ENCODE measurements around the gene SENP5. TPM values are rescaled to one million over a fixed set of nuclear protein-coding genes. Genes with fewer than 3 reads are reported as not detected.

Gene SENP5
- total RNA-seq, 3 donors from 2014 or later (not counting 1 experiment from before 2014, with no cell fraction given) = 77.0 to 98.7 (median 78.0) TPM

GRCh38 chr3:196967412-196968232 lies 99.9 kb downstream of the SENP5 start:
- TF ChIP-seq CTCF (IDR thresholded peaks at IDR 0.05) = no peak
- peak in 1 of 2 donors; percentile 10 for DNase-seq
- H3K9me3 Mint-ChIP-seq = no peaks in the 10 kb centered on the region

GRCh38 chr3:196968233-196969133 lies 100.8 kb downstream of the SENP5 start, which contains the start of gene PIGZ:
TSS of gene PIGZ (minus strand) at chr3:196968833. CDS start at chr3:196952031, 16,802 bp downstream.
- no peaks in the 10 kb centered on the region for H3K36me3 Mint-ChIP-seq

More at GRCh38 chr3:196967412-196968232, 99.9 kb downstream of the SENP5 start:
- Mint-ChIP-seq H3K27ac (no peak overlapping the region), H3K4me1 (peaks cover 5 to 25% of the 10 kb centered on the region in 2 donors), H3K36me3 (no peaks in the 10 kb centered on the region), H3K4me3 (peak overlapping the region; percentile 71), H3K27me3 (ENCODE audit: low read depth in 2 of 2) (no peaks in the 10 kb centered on the region)
- H3K27ac ChIP-seq (ENCODE audit: low read length) = no peak overlapping the region
- 79% methylated on average over 35 of the region's 35 CpGs for WGBS (ENCODE audit: insufficient coverage)
- H3K36me3 ChIP-seq (ENCODE audit: control insufficient read depth, insufficient read depth, low read length) = no peaks in the 10 kb centered on the region
- peaks cover 14% of the 10 kb centered on the region for H3K4me1 ChIP-seq (ENCODE audit: control insufficient read depth, insufficient read depth, low read length)
- H3K9me3 ChIP-seq (ENCODE audit: control insufficient read depth, insufficient read depth, low read length) = no peaks in the 10 kb centered on the region
- intact Hi-C loops (cut with micrococcal nuclease) = loop anchor here (5.0 kb wide), 1 partner anchor 430 kb away; no protein-coding TSS in a partner anchor
- no peak for ATAC-seq
- peak overlapping the region; percentile 41 for H3K4me3 ChIP-seq (ENCODE audit: low read length)
- no peaks in the 10 kb centered on the region for H3K27me3 ChIP-seq (ENCODE audit: control insufficient read depth, insufficient read depth, low read length)

GRCh38 chr3:196969134-196969659 lies 101.5 kb downstream of the SENP5 start:
- Histone ChIP-seq H3K4me3 (ENCODE audit: low read length) (peak overlapping the region; percentile 39), H3K27ac (ENCODE audit: low read length) (no peak overlapping the region)
- WGBS (ENCODE audit: insufficient coverage) = under 1% methylated on average over 72 of the region's 72 CpGs

More at GRCh38 chr3:196968233-196969133, 100.8 kb downstream of the SENP5 start, which contains the start of gene PIGZ:
- H3K36me3 ChIP-seq (ENCODE audit: control insufficient read depth, insufficient read depth, low read length) = no peaks in the 10 kb centered on the region
- no peak within 1 kb of the TSS for H3K27ac ChIP-seq (ENCODE audit: low read length)
- no peaks in the 10 kb centered on the region for H3K9me3 ChIP-seq (ENCODE audit: control insufficient read depth, insufficient read depth, low read length)
- TF ChIP-seq CTCF (IDR thresholded peaks at IDR 0.05) = no peak
- 2% methylated on average over 98 of the region's 98 CpGs for WGBS (ENCODE audit: insufficient coverage)
- no peaks in the 10 kb centered on the region for H3K27me3 ChIP-seq (ENCODE audit: control insufficient read depth, insufficient read depth, low read length)
- peak; percentile 68 to 72 (median 71) for ATAC-seq
- DNase-seq = peak; percentile 33 to 62
- peaks cover 14% of the 10 kb centered on the region for H3K4me1 ChIP-seq (ENCODE audit: control insufficient read depth, insufficient read depth, low read length)
- Mint-ChIP-seq H3K27ac (peak within 1 kb of the TSS in 1 of 2 donors; percentile 72), H3K4me3 (peak within 1 kb of the TSS; percentile 96), H3K27me3 (ENCODE audit: low read depth in 2 of 2) (no peaks in the 10 kb centered on the region), H3K9me3 (no peaks in the 10 kb centered on the region), H3K4me1 (peaks cover 5 to 25% of the 10 kb centered on the region in 2 donors)
- peak within 1 kb of the TSS; percentile 41 for H3K4me3 ChIP-seq (ENCODE audit: low read length)
- intact Hi-C loops (cut with micrococcal nuclease) = loop anchor here (1.0 to 5.0 kb wide), 2 partner anchors 130 to 431 kb away; no protein-coding TSS in a partner anchor

More at GRCh38 chr3:196969134-196969659, 101.5 kb downstream of the SENP5 start:
- DNase-seq (peak; percentile 39 to 63), ATAC-seq (peak; percentile 42 to 60 (median 53))
- no peaks in the 10 kb centered on the region for H3K27me3 Mint-ChIP-seq (ENCODE audit: low read depth in 2 of 2)
- Histone ChIP-seq H3K4me1 (ENCODE audit: control insufficient read depth, insufficient read depth, low read length) (peaks cover 14% of the 10 kb centered on the region), H3K36me3 (ENCODE audit: control insufficient read depth, insufficient read depth, low read length) (no peaks in the 10 kb centered on the region), H3K9me3 (ENCODE audit: control insufficient read depth, insufficient read depth, low read length) (no peaks in the 10 kb centered on the region), H3K27me3 (ENCODE audit: control insufficient read depth, insufficient read depth, low read length) (no peaks in the 10 kb centered on the region)
- H3K9me3 Mint-ChIP-seq = no peaks in the 10 kb centered on the region
- intact Hi-C loops (cut with micrococcal nuclease) = loop anchor here (1.0 to 5.0 kb wide), 2 partner anchors 131 to 432 kb away; no protein-coding TSS in a partner anchor
- no peak for TF ChIP-seq CTCF (IDR thresholded peaks at IDR 0.05)
- peaks cover 5 to 25% of the 10 kb centered on the region in 2 donors for H3K4me1 Mint-ChIP-seq
- peak overlapping the region; percentile 96 for H3K4me3 Mint-ChIP-seq
- no peaks in the 10 kb centered on the region for H3K36me3 Mint-ChIP-seq
- H3K27ac Mint-ChIP-seq = peak overlapping the region in 1 of 2 donors; percentile 72

Data from natural killer cell (primary cell).